ENCODE results near the gene PRCC. TPM values are rescaled to one million over a fixed set of nuclear protein-coding genes. Genes with fewer than 3 reads are reported as not detected.
A peak's percentile ranks its signal among the peaks of the same experiment; 100 is the strongest.

PRCC gene
- total and polyA plus RNA-seq, 2 of the 13 experiments (the other 11 are each of a cell fraction or from before 2014, with no cell fraction given): 24.2 to 40.5 TPM

GRCh38 chr1:156740741-156741480 lies 26.4 kb upstream of the PRCC start, which contains the start of gene MRPL24 (continued):
- 0 out of 2 replicates have a peak, but pooled peaks have one; percentile 33 for TF ChIP-seq MAF1 (CRISPR knock-in tag; IDR thresholded peaks at IDR 0.05; ENCODE audit: borderline replicate concordance)
- peak; percentile 91; the same call in 1 of the 2 replicates for TF ChIP-seq ZNF776 (CRISPR knock-in tag; IDR thresholded peaks at IDR 0.05)
- no peak for TF ChIP-seq CENPT (CRISPR knock-in tag; IDR thresholded peaks at IDR 0.05; ENCODE audit: low read depth)
- no peak for TF ChIP-seq USF2 (IDR thresholded peaks at IDR 0.05; ENCODE audit: low read depth, low read length)
- 0 out of 2 replicates have a peak, but pooled peaks have one; percentile 39 for TF ChIP-seq USF2 (CRISPR knock-in tag; IDR thresholded peaks at IDR 0.05; ENCODE audit: borderline replicate concordance)
- no peak for TF ChIP-seq ZBTB44 (CRISPR knock-in tag; IDR thresholded peaks at IDR 0.05)
- TF ChIP-seq TBX3 (IDR thresholded peaks at IDR 0.05; ENCODE audit: borderline replicate concordance): no peak
- TF ChIP-seq MLLT10 (CRISPR knock-in tag; IDR thresholded peaks at IDR 0.05): no peak
- TF ChIP-seq ZNF234 (CRISPR knock-in tag; conservative IDR thresholded peaks at IDR 0.05): no peak
- 0 out of 2 replicates have a peak, but pooled peaks have one; percentile 71 for TF ChIP-seq ZNF160 (CRISPR knock-in tag; IDR thresholded peaks at IDR 0.05)
- peak; percentile 35; the same call in 1 of the 2 replicates for TF ChIP-seq CEBPG (CRISPR knock-in tag; IDR thresholded peaks at IDR 0.05)
- TF ChIP-seq ZBTB10 (CRISPR knock-in tag; IDR thresholded peaks at IDR 0.05; ENCODE audit: borderline replicate concordance): 0 out of 2 replicates have a peak, but pooled peaks have one; percentile 19
- 0 out of 2 replicates have a peak, but pooled peaks have one; percentile 29 for TF ChIP-seq STAT5B (CRISPR knock-in tag; IDR thresholded peaks at IDR 0.05)
- no peak; the same call in 1 of the 2 replicates for TF ChIP-seq ZNF12 (CRISPR knock-in tag; IDR thresholded peaks at IDR 0.05)
- TF ChIP-seq ZNF484 (CRISPR knock-in tag; IDR thresholded peaks at IDR 0.05; ENCODE audit: borderline replicate concordance, low read depth): no peak
- TF ChIP-seq ZNF430 (CRISPR knock-in tag; IDR thresholded peaks at IDR 0.05): peak; percentile 75; the same call in 1 of the 2 replicates
- TF ChIP-seq RBFOX2 (IDR thresholded peaks at IDR 0.05; ENCODE audit: low read depth, low read length): peak; percentile 81
- TF ChIP-seq HMGXB4 (CRISPR knock-in tag; IDR thresholded peaks at IDR 0.05; ENCODE audit: borderline replicate concordance in 1 of 2, low read depth in 1 of 2): peak; percentile 73 to 93
- no peak for TF ChIP-seq ZNF749 (CRISPR knock-in tag; IDR thresholded peaks at IDR 0.05; ENCODE audit: borderline replicate concordance)
- 0 out of 2 replicates have a peak, but pooled peaks have one; percentile 24 for TF ChIP-seq ZNF740 (CRISPR knock-in tag; IDR thresholded peaks at IDR 0.05)
